Measurements from ENCODE around the gene SAMD4A.

The SAMD4A gene

DNA sequence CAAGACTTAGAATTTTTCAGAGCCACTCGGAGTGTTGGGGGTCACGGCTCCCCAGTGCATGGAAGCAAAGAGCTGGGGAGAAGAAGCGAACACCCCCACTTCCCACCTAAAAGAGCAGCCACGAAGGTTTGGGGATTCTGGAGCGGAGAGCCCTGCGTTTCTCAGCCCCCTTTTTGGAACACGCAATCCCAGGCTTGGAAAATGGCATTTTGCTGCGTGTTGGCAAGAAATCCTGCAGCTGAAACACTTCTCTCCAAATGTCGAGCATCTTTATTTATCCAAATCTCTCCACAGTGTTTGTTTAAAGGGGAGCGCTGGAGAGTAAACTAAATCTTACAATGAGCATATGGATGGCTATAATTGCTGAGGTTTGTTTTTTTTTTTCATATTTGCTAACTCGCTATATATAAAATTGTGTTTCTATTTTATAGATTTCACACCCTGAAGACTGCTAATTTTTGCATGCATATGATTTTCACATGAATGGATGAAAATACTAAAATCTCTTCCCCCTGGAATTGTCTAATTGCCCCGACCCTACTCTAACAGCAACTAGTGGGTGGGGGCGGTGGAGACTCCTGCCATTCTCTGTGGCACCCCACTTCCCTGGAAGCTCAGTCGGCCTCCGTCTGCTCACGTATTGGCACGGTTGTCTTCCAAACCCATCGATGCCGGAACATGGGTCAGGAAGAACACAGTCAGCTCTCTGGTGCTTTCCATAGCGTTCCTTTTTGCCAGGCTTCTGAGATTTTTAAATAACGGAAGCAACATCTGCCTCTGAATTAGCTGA lies 215.2 kb downstream of the SAMD4A start:
- in situ Hi-C loops (cut with HindIII; ENCODE audit: low pct_unique_long_range_greater_than_20kb, low sequenced_read_pairs), result no loop called here
- no peak for DNase-seq (ENCODE audit: low read depth in 1 of 2, low spot score in 1 of 2)
- TF ChIP-seq JUND (IDR thresholded peaks at IDR 0.05; ENCODE audit: low read depth), result no peak

DNA sequence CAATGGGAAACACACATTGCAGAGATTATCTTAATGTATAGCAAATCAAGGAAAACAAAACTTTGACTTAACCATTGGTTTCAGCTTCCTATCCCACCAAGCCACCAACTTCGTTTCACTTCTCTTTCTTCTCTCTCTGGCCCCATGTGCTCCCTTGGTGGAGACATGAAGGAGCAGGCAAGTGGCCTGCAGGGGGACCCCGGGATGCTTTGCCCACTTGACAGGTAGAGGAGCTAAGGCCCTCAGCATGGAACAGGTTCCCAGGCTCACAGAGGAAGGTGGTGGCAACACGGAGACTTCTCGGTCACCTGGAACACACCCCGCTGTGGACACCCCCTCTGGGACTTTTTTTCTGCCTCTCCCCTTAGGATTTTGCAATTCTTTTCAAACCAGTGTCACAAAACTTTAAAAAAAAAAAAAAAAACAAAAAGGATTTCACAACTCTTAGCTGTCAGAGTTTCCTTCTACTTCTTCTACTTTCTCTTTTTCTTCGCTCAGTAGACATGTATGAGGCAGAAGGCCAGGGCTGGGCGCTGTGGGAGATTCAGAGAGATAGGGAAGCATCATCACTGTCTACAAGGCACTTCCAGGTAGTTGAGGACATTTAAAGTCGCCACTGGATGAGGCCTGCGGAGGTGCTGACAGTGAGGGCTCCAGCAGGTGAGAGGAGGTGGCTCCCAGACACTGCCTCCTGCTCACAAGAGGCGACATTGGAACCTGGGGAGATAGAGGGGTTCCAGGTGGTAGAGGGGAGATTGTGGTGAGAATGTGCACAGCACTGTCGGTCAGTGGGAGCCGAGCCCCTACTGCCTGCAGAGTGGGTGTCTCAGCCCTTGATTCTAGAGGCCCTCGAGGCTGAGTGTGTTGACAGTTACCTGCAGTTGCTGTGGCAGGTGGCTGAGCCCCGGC lies 216.1 kb downstream of the SAMD4A start:
- peak in 1 of 2 experiments; percentile 30 for DNase-seq (ENCODE audit: low read depth in 1 of 2, low spot score in 1 of 2)
- no peak for TF ChIP-seq JUND (IDR thresholded peaks at IDR 0.05; ENCODE audit: low read depth)
- in situ Hi-C loops (cut with HindIII; ENCODE audit: low pct_unique_long_range_greater_than_20kb, low sequenced_read_pairs), result no loop called here

DNA sequence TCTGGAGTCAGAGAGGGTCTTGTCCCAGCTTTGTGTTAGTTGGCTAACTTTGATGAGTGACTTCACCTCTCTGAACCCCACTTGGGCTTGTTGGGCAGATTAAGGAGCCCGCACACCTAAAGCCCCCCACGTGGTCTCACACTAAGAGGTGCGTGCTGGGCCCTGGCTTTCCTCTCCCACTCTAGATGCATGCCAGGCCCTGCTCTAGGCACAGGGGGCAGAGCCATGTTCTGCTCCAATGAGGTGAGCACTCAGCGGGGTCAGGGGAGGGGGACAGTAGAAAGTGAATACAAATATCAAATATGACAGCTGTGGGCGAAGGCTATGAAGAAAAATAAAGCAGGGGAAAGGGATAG lies 216.7 kb downstream of the SAMD4A start:
- no peak for DNase-seq (ENCODE audit: low read depth in 1 of 2, low spot score in 1 of 2)
- no peak for TF ChIP-seq JUND (IDR thresholded peaks at IDR 0.05; ENCODE audit: low read depth)
- in situ Hi-C loops (cut with HindIII; ENCODE audit: low pct_unique_long_range_greater_than_20kb, low sequenced_read_pairs), result no loop called here

DNA sequence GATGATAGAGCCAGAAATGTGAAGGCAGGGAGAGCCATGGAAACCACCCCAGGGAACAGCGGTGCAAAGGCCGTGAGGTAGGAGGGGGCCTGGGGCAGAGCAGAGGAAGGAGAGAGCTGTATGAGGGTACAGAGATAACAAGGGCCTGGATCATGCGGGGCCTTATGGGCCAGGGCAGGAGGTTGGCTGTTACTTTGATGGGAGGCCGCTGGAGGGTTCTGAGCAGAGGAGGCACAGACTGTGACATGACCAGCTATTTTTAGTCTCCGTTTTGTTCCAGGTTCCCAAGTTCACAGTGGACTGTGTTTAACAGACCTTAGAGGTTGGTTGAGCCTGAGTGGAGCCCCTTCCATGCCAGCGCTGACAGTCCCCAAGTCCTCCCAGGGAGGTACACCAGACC lies 217.1 kb downstream of the SAMD4A start:
- in situ Hi-C loops (cut with HindIII; ENCODE audit: low pct_unique_long_range_greater_than_20kb, low sequenced_read_pairs), result no loop called here
- TF ChIP-seq JUND (IDR thresholded peaks at IDR 0.05; ENCODE audit: low read depth), result no peak
- no peak for DNase-seq (ENCODE audit: low read depth in 1 of 2, low spot score in 1 of 2)

DNA sequence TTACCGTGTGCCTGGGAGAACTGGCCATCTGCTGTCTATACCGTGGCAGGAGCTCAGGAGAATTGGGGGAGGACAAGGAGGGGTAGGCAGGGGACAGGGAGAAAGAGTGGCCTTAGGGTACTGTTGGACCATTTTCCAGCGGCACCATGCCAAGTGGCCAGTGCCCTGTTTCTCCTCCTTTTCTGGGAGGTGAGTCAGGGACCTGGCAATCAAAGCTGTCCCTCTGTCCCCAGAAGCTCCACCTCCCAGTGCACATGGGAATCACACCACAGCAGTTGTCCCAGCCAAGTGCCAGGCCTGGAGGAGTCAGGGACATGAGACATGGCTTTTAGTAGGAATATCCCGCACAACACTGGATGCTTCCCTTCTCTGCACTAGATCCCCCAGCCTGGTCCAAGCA lies 217.7 kb downstream of the SAMD4A start:
- no peak for TF ChIP-seq JUND (IDR thresholded peaks at IDR 0.05; ENCODE audit: low read depth)
- DNase-seq (ENCODE audit: low read depth in 1 of 2, low spot score in 1 of 2), result no peak
- in situ Hi-C loops (cut with HindIII; ENCODE audit: low pct_unique_long_range_greater_than_20kb, low sequenced_read_pairs), result no loop called here

DNA sequence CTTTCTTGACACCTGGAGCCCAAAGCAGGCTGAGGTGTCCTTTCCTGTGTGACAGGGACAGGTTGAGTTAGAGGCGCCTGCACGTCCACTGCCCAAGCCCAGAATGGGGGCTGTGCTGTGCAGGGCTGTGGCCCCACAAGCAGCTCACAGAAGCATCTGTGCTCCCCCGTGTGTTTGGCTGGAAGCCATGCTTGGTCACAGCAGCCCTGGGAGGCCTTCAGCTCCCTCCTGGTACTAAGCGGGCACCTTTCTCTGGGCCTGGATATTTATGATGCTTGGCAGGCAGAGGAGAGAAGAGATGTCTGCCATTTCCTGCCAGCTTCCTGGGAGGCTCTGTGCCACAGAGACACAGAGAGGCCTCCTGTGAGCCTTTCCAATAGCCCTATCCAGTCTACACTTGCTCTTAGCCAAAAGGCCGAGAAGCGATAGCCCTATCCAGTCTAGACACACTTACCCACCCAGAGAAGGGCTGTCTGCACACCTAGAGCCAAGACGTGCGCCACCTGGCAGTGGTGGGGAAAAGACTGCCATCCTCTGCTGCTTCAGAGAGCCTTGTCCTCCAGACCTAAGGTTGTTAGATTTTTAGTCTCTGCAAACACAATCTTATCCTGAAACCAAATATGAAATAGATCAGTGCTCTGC lies 218.3 kb downstream of the SAMD4A start:
- no peak for TF ChIP-seq JUND (IDR thresholded peaks at IDR 0.05; ENCODE audit: low read depth)
- no peak for DNase-seq (ENCODE audit: low read depth in 1 of 2, low spot score in 1 of 2)
- in situ Hi-C loops (cut with HindIII; ENCODE audit: low pct_unique_long_range_greater_than_20kb, low sequenced_read_pairs), result no loop called here

DNA sequence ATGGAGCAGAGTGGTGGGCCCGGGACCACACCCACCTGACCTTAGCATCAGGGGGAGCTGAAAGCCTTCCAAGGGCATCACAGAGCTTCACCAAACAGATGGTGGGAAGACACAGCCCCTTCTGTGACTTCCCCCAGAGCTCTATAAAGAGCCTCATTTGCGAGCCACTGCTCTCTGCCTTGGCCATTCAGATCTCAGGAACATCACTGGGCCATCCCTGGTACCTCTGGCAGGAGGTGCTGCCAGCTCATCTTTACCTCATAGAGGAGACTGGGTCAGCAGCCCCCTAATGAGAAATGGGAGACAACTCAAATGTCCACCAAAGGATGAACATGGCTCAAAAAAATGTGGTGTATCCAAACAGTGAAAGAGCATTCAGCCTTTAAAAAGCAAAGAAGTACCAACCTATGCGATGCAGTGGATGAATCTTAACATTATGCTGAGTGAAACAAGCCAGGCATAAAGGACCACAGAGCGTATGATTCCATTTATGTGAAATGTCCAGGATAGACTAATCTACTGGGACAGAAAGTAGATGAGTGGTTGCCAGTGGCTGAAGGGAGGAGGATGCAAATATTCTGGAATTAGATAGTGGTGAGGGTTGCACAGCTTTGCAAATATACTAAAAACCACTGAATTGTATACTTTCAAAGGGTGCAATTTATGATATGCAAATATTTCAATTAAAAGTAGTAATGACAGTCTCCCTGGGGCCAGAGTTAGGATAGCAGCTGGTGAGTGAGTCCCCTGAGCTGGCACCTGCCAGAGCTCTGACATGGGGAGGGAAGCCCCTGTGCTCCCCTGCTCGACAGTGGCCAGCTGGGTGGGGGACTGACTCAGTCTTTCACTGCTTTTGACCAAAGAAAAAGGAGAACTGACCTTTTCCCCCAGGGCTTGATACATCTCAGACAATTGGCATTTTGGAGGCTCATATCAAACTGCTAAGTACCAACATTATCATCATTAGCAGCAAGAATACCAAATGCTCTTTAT lies 219.1 kb downstream of the SAMD4A start:
- no peak for DNase-seq (ENCODE audit: low read depth in 1 of 2, low spot score in 1 of 2)
- in situ Hi-C loops (cut with HindIII; ENCODE audit: low pct_unique_long_range_greater_than_20kb, low sequenced_read_pairs), result no loop called here
- TF ChIP-seq JUND (IDR thresholded peaks at IDR 0.05; ENCODE audit: low read depth), result no peak

DNA sequence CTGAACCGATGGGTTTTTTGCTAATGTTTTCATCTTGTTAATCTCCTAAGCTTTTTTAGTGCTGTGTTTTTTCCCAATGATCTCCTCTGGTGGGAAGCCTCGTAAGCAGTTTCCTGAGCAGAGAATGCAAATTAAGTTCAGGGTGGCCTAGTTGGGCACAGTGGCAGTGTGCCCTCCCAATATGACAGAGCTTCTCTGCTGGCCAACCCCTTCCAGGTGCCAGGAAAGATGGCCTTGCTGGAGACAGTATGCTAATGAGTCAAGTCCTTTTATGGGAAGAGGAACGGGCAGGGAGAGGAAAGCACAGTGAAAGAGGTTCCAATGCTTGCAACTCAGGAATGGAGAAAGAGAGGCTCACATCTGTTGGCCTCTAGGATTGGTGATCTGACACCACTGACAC lies 219.9 kb downstream of the SAMD4A start:
- no peak for DNase-seq (ENCODE audit: low read depth in 1 of 2, low spot score in 1 of 2)
- TF ChIP-seq JUND (IDR thresholded peaks at IDR 0.05; ENCODE audit: low read depth), result no peak
- in situ Hi-C loops (cut with HindIII; ENCODE audit: low pct_unique_long_range_greater_than_20kb, low sequenced_read_pairs), result no loop called here

DNA sequence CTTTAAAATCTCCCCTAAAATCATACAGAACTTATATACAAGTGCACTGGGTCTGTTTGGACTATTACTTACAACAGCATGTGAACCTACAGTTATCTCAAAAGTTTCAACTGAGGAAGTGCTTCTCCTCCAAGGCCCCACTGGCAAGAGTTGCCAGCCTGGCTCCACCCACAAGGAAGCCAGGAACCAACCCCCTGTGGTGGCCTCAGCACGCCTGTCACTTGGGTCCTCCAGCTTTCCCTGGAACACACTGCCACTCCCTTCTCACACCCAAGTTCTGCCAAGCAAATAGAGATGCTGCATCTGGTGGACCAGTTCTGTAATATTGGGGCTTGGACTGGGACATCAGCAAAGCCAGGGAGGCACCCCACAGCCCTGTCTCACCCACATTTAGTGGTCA lies 220.3 kb downstream of the SAMD4A start:
- no peak for TF ChIP-seq JUND (IDR thresholded peaks at IDR 0.05; ENCODE audit: low read depth)
- in situ Hi-C loops (cut with HindIII; ENCODE audit: low pct_unique_long_range_greater_than_20kb, low sequenced_read_pairs), result no loop called here

DNA sequence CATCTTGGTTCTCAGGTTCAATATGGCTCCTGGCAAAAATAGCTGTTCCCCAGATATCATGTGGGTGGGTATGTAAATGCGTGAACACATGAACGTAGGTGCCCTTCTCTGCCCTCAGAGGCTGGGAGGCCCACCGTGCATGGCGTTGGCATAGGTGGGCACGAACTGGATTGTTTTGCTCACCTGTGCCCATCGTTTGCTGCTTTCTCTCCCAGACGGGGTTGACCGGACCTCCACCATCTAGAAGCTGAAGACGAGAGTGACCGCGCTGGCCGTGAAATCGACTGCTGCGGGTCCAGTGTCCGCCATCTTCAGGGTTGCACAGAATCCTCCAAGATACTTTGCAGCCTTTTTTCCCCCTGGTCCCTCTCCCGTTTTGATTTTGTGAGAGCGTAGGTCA lies 221.8 kb downstream of the SAMD4A start:
- no peak for TF ChIP-seq JUND (IDR thresholded peaks at IDR 0.05; ENCODE audit: low read depth)
- in situ Hi-C loops (cut with HindIII; ENCODE audit: low pct_unique_long_range_greater_than_20kb, low sequenced_read_pairs), result no loop called here
- DNase-seq (ENCODE audit: low read depth in 1 of 2, low spot score in 1 of 2), result no peak

More for the DNA sequence above, 220.3 kb downstream of the SAMD4A start:
- no peak for DNase-seq (ENCODE audit: low read depth in 1 of 2, low spot score in 1 of 2)

DNA sequence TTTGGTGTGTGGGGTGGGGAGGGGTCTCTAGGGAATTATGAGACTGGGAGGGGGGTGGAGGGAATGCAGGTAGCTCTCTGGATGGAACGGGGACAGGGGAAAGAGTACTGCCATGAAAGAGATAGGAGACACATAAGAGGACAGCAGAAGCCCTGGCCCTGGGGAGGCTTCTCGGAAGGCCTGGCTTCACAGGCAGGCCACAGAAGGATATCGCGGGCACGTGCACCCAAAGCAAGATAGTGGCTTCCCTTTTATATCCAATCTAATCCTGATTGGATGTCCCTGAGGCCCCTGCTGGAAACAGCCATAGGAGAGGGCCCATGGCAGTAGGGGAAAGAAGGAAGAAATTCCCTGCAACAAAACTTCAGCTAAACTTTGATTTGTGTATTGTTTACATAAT lies 222.2 kb downstream of the SAMD4A start:
- in situ Hi-C loops (cut with HindIII; ENCODE audit: low pct_unique_long_range_greater_than_20kb, low sequenced_read_pairs), result no loop called here
- no peak for TF ChIP-seq JUND (IDR thresholded peaks at IDR 0.05; ENCODE audit: low read depth)
- DNase-seq (ENCODE audit: low read depth in 1 of 2, low spot score in 1 of 2), result no peak

Data from T47D (cell line).